Activated B cell treated with CpG ODN at 0.5 μM for 24 hours (primary cell): Measurements from ENCODE around the gene CTIF. TPM values are rescaled to one million over a fixed set of nuclear protein-coding genes. Genes with fewer than 3 reads are reported as not detected.

ENCODE experiments used
- ATAC-seq: fragments of 200-7000 bp; cut with Tn5 transposase; one replicate; pipeline ENCODE4 v1.10.0; 2021; ENCODE audit warnings: low read depth, mild to moderate bottlenecking, moderate library complexity
- CTCF ChIA-PET: fragments of 350-600 bp; sonication (Branson Sonifier 250); formaldehyde crosslinking; loops from one replicate; lab custom pipeline; 2021; ENCODE audit warnings: antibody characterized with exemption; lab: Charles Lee
- POLR2A ChIA-PET: fragments of 350-600 bp; sonication (Branson Sonifier 250); formaldehyde crosslinking; loops from one replicate; lab custom pipeline; 2021; ENCODE audit warnings: antibody characterized with exemption; lab: Charles Lee
- DNase-seq: peaks from one replicate; pipeline ENCODE4 v3.0.0; 2022
- H3K27ac Mint-ChIP-seq: one replicate; pipeline ENCODE4 v1.8.0; 2020; ENCODE audit warnings: mixed read lengths
- H3K27me3 Mint-ChIP-seq: one replicate; pipeline ENCODE4 v1.8.0; 2021; ENCODE audit warnings: mixed read lengths
- H3K36me3 Mint-ChIP-seq: one replicate; pipeline ENCODE4 v1.8.0; 2021; ENCODE audit warnings: low read depth, mixed read lengths
- H3K4me1 Mint-ChIP-seq: one replicate; pipeline ENCODE4 v1.8.0; 2021; ENCODE audit warnings: mixed read lengths
- H3K4me3 Mint-ChIP-seq: one replicate; pipeline ENCODE4 v1.8.0; 2020; ENCODE audit warnings: mild to moderate bottlenecking, mixed read lengths
- H3K9me3 Mint-ChIP-seq: one replicate; pipeline ENCODE4 v1.8.0; 2020; ENCODE audit warnings: mixed read lengths
- intact Hi-C: fragments of 100-400 bp; cut with micrococcal nuclease; formaldehyde crosslinking; loops from one replicate; pipeline ENCODE4 v1.15.1; 2024
- total RNA-seq: library from RNA; stranded (reverse); gene quantifications from 2 replicates; pipeline ENCODE4 v1.2.3, GENCODE V29; 2022
- TF ChIP-seq, protein P1 (sequence below): fragments of 200-600 bp; IDR thresholded peaks from one replicate; pipeline ENCODE4 v1.8.0; 2022; ENCODE audit warnings: antibody characterized with exemption, mild to moderate bottlenecking

The CTIF gene
- total RNA-seq, 1 donor from 2014 or later, result 9.3 TPM

DNA sequence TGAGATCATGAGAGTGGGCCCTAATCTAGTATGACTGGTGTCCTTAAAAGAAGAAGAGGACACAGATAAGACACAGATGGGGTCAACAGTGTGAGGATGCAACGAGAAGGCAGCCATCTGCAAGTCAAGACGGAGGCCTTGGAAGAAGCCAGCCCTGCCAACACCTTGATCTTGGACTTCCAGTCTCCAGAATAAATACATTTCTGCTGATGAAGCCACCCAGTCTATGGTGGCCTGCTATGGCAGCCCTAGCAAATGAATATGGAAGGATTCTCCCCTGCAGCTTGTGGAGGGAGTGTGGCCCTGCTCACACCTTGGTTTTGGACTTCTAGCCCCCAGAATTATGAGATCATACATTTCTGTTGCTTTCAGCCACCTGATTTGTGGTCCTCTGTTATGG lies 12.3 kb downstream of the CTIF start:
- ATAC-seq (no peak), DNase-seq (no peak)
- Mint-ChIP-seq H3K4me1 (peaks cover 9% of the 10 kb centered on the region), H3K4me3 (no peak overlapping the region), H3K27me3 (no peaks in the 10 kb centered on the region), H3K27ac (no peak overlapping the region), H3K9me3 (no peaks in the 10 kb centered on the region), H3K36me3 (no peaks in the 10 kb centered on the region)
- TF ChIP-seq, protein P1, sequence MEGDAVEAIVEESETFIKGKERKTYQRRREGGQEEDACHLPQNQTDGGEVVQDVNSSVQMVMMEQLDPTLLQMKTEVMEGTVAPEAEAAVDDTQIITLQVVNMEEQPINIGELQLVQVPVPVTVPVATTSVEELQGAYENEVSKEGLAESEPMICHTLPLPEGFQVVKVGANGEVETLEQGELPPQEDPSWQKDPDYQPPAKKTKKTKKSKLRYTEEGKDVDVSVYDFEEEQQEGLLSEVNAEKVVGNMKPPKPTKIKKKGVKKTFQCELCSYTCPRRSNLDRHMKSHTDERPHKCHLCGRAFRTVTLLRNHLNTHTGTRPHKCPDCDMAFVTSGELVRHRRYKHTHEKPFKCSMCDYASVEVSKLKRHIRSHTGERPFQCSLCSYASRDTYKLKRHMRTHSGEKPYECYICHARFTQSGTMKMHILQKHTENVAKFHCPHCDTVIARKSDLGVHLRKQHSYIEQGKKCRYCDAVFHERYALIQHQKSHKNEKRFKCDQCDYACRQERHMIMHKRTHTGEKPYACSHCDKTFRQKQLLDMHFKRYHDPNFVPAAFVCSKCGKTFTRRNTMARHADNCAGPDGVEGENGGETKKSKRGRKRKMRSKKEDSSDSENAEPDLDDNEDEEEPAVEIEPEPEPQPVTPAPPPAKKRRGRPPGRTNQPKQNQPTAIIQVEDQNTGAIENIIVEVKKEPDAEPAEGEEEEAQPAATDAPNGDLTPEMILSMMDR, result no peak
- intact Hi-C loops, result no loop called here
- CTCF ChIA-PET, result no interaction called here
- POLR2A ChIA-PET, result no interaction called here

DNA sequence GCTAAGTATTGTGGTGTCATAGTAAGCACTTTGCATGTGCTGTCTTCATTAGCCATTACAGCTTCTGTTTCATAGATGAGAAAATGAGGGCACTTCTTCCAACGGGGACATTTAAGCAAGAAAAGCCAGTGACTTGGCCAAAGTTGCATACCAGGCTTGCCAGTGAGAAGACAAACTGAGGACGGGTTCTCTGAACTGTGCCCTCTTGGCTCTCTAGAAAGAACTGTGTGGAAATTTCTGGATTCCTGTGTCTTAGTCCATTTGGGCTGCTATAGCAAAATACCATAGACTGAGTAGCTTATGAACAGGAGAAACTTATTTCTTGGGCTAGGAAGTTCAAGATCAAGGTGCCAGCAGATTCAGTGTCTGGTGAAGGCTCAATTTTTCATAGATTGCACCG lies 13.3 kb downstream of the CTIF start:
- no peak for DNase-seq
- Mint-ChIP-seq H3K4me1 (peaks cover 9% of the 10 kb centered on the region), H3K9me3 (no peaks in the 10 kb centered on the region), H3K4me3 (no peak overlapping the region), H3K27me3 (no peaks in the 10 kb centered on the region), H3K27ac (no peak overlapping the region), H3K36me3 (no peaks in the 10 kb centered on the region)
- ChIA-PET CTCF (no interaction called here), POLR2A (no interaction called here)
- ATAC-seq, result no peak
- intact Hi-C loops, result no loop called here
- TF ChIP-seq, protein P1, result no peak

DNA sequence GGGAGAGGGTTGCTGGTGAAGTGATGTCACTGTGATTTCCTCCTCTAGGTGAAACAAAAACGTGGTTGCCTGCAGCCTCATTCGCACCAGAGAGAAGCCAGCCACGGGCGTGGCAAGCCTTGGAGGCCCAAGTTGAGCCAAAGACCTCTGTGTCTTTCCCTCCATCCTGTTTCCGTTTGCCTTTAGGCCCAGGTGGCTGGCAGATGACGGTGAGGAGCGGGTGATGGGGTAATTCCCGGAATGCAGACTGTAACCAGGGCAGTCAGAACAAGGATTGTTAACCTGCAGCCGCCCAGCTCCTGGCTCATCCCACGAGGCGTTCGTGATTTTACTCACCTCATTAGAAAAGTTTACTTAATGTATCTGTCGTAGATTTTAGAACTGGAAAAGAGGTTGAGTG lies 14.4 kb downstream of the CTIF start:
- ChIA-PET CTCF (no interaction called here), POLR2A (interaction anchor here (0.7 kb wide), 1 partner anchor 14 kb away, joined by 6 read pairs; no protein-coding TSS in a partner anchor)
- no peaks in the 10 kb centered on the region for H3K9me3 Mint-ChIP-seq

DNA sequence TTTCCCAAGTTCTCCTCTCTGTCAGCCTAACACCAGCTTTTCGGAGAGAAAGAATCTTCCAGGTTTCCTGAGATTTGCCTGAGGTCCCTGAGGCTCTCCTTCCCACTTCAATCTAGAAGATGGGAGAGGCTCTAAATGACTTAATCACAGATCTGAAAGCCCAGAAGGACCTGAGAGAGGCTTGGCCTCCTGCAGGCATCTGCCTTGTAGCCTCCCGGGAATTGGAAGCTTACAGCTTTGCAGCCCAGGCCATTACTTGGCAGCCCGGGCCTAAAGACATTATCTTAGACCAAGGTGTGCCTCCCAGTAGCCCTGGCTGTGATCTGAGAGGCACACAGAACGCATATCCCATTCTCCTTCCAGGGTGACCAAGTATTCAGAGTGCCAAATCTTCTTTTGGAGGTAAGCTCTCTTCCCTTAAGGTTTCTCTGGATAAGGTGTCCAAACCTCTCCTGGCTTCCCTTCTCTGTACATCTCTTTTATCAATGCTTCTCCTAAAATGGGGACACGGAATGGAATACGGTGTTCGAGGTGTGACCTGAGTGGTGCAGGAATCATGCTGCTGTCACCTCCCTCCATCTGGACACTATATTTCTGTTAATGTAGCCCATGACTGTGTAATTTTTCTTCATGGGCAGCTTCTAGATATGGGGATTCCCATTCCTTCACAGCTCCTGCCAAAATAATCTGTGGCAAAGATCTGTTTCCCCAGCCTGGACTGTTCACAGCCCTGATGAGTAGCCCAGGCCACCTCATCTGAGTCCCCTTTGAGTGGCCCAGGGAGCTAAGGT lies 16.0 kb downstream of the CTIF start:
- intact Hi-C loops, result no loop called here
- ChIA-PET POLR2A (no interaction called here), CTCF (no interaction called here)
- no peaks in the 10 kb centered on the region for H3K9me3 Mint-ChIP-seq
- H3K4me1 Mint-ChIP-seq, result no peaks in the 10 kb centered on the region
- H3K27ac Mint-ChIP-seq, result no peak overlapping the region
- no peaks in the 10 kb centered on the region for H3K27me3 Mint-ChIP-seq
- no peaks in the 10 kb centered on the region for H3K36me3 Mint-ChIP-seq
- DNase-seq (no peak), ATAC-seq (no peak)
- TF ChIP-seq, protein P1, result no peak
- H3K4me3 Mint-ChIP-seq, result no peak overlapping the region

More for the DNA sequence above, 14.4 kb downstream of the CTIF start:
- Mint-ChIP-seq H3K36me3 (no peaks in the 10 kb centered on the region), H3K4me3 (no peak overlapping the region), H3K27me3 (no peaks in the 10 kb centered on the region), H3K27ac (no peak overlapping the region), H3K4me1 (peaks cover 9% of the 10 kb centered on the region)
- DNase-seq (no peak), ATAC-seq (no peak)
- TF ChIP-seq, protein P1, result no peak
- intact Hi-C loops, result no loop called here

DNA sequence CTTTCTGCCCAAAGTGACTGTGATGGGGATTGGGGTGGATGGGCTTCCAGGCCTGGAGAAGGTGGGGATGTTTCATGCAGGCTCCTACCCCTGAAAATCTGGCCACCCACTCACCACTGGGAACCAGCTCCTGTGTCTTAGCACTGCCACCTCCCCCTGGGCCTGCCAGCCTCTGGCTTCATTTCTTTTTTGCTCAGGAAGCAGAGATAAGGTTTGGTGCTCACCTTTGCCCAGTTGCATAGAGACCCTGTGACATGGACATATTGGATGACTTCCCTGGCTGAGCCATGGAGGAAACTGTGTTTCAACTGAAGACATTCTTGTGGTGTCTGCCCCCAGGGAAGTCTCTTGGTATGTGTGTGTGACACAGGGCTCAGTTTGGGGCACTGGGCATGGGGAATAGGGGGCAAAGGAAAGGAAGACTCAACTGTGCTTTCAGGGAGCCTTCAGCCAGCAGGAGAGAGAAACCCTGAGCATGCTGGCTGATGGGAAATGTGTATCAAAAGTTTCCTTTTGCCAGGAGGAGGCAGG lies 16.7 kb downstream of the CTIF start:
- ChIA-PET POLR2A (no interaction called here), CTCF (no interaction called here)
- TF ChIP-seq, protein P1, result no peak
- DNase-seq, result no peak
- intact Hi-C loops, result no loop called here
- Mint-ChIP-seq H3K9me3 (no peaks in the 10 kb centered on the region), H3K4me3 (no peak overlapping the region), H3K27ac (no peak overlapping the region), H3K36me3 (no peaks in the 10 kb centered on the region), H3K4me1 (no peaks in the 10 kb centered on the region), H3K27me3 (no peaks in the 10 kb centered on the region)
- ATAC-seq, result no peak
